Fibroblast of upper back skin (primary cell): ENCODE data around the gene SLIT3.

Experiments
- DNase-seq: peaks from one replicate; pipeline ENCODE4 v3.0.0-alpha.2; 2013

Gene SLIT3

DNA sequence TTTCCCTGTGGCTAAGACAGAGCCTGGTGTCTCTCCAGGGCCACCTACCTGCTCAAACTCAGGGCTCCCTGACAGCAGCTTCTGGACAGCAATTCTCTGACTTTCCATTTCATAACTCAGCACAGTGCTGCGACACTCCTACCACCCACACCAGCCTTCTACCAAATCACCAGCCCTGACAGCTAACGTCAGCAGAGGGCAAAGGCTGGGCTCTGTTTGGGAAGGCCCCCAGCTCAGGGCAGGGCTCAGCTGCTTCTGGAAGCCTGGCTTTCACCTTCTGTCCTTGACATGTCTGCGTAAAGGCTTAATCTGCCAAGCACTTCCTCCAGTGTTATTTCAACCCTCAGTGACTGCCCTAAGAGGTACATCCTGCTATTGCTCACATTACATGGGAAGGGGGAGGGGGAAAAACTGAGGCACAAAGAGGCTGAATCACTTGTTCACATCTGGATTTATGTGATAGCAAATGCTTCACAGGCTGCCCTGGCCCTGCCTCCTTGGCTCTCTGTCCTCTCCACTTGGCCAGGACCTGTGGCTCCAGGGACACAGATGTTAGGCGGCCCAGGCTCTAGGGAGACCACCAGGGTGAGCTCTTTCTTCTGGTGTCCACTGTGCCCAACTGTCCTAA lies 619.3 kb downstream of the SLIT3 start:
- DNase-seq, result peak; percentile 54

GRCh38 chr5:168680395-168680794 lies 620.5 kb downstream of the SLIT3 start:
- no peak for DNase-seq

- peak; percentile 73 for DNase-seq
Observed at GRCh38 chr5:168679515-168679920, 621.4 kb downstream of the SLIT3 start.

DNA sequence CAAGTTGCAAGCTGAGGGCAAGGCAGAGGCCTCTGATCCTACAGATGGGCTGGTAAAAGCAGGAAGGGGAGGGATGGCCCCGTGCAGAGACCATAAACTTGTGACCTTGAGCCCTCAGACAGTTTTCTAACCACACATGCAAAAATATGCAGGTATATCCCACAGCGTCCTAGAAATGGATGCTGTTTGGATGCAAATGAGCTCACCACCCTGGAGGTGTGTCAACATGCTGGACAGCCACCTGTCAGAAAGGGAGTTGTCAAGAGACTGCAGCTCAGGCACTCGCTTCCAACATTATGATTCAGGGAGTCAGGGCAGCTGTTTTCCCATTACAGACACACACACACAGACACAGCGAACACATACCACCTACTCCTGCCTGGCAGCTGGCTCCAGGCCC lies 624.4 kb downstream of the SLIT3 start:
- DNase-seq, result no peak

GRCh38 chr5:168675883-168676408 lies 625.0 kb downstream of the SLIT3 start:
- DNase-seq, result no peak

DNA sequence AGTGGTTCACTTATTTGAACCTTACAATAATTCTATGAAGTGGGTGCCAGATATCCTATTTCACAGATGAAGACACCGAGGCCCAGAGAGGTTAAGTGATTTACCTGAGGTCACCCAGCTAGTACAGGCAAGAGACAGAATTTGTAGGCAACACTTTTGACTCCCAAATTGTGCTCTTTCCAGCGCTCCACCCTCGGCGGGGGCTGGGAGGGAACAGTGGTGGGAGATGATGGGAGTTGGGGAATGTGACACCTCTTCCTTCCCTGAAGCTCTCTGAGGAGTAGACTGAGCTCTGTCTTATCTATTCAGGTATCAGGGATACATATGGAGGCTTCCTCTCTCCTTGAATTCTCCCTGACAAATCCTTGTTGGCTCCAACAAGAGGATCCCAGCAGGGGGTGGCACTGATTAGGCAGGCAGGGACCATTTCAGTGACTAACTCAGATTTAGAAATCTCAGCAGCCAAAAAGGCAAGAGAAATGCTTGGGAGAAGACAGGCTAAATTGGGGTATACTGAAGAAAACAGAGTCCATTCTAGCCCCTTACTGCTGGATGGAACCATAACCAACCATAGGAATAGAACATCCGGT lies 626.0 kb downstream of the SLIT3 start:
- no peak for DNase-seq

DNA sequence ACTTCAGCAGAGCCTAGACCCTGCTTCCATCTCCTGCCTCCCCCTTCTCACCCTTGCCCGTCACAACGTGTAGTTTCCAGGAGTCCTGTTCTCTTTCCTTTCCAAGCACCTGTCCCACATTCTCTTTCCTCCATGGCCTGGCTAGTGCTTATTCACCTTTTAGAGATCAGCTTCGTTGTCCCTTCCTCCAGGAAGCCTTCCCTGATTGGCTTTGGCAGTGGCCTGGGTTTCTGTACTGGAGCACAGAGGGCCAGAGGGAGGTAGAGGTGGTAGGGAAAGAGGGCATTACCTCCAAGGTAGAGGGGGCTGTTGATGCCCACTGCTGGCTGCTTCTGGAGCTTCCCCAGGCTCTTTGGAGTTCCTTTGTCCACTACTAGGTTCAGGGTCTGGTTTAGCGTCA lies 628.1 kb downstream of the SLIT3 start:
- no peak for DNase-seq

- DNase-seq, result no peak
Observed at GRCh38 chr5:168672016-168672415, 628.9 kb downstream of the SLIT3 start.

DNA sequence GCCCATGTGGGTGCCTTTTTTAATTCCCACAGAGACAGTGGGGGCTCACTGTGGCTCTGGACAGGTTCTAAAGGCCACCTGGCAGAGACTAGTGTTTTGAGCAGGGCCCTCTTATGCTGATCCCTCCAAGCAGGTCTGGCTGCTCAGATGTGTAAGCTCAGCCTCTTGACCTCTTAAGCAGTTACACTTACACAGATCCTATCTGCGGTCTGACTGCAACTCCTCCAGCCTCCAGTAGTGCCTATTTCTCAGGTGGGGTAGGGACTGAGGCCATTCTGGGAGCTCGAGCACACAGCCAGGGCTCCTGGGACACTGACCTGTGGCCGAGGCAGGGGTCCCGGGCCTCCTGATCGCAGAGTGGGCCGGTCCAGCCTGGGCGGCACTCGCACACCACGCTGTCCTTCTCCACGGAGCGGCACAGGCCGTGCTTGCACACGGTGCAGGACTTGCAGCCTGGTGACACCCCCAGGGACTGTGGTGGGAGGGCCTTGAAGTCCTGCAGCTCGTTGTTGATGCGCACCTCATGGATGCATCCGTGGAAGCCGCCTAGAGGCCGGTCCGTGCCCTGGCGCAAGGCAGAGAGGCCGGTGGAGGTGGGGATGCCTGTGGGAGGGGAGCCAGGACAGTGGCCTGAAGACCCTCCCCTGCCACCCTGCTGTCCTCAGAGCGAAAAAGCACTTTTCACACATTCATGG lies 629.9 kb downstream of the SLIT3 start:
- DNase-seq, result no peak

- DNase-seq, result no peak
Observed at GRCh38 chr5:168669668-168670378, 631.1 kb downstream of the SLIT3 start.

DNA sequence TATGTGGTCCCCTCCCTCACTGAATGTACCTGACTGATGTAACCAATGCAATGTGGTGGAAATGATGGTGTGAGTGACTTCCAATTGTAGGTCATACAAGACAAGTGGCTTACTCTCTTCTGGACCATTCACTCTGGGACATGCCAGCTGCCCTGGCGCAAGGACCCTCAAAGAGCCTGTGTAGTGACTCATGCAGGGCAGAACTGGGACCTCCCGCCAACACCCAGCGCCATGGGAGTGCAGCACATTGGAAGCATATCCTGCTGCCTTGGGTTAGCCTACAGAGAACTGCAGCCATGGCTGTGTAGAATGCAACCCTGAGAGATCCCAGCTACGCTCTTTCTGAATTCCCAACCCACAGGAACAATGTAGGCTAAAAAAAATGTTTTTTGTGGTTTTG lies 631.8 kb downstream of the SLIT3 start:
- DNase-seq, result no peak

- no peak for DNase-seq
Observed at GRCh38 chr5:168668078-168668477, 632.9 kb downstream of the SLIT3 start.

DNA sequence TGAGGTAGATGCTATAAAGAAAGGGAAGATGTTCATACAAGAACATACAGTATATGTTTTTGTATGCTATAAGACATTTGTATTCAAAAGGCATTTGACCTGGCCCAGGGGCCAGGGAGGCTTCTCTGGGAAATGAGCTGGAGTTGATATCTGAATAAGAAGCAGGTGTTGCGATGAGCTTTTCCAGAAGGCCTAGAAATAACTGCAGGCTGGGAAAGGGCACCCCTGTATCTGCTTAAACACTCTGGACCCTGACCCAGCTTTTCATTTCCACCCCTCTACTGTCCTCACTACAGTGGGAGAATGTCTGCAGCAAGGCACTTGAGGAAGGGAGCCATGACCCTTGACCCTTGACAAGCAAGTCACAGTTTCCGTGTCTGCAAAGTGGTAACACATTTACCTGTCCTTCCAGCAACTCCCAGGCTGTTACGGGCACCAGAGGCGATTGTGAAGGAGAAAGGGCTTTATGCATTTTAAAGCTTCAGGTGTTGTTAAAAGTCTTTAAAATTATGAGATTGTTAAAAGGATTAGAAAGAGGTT lies 633.6 kb downstream of the SLIT3 start:
- DNase-seq, result no peak

- no peak for DNase-seq
Observed at GRCh38 chr5:168666356-168666755, 634.6 kb downstream of the SLIT3 start.

DNA sequence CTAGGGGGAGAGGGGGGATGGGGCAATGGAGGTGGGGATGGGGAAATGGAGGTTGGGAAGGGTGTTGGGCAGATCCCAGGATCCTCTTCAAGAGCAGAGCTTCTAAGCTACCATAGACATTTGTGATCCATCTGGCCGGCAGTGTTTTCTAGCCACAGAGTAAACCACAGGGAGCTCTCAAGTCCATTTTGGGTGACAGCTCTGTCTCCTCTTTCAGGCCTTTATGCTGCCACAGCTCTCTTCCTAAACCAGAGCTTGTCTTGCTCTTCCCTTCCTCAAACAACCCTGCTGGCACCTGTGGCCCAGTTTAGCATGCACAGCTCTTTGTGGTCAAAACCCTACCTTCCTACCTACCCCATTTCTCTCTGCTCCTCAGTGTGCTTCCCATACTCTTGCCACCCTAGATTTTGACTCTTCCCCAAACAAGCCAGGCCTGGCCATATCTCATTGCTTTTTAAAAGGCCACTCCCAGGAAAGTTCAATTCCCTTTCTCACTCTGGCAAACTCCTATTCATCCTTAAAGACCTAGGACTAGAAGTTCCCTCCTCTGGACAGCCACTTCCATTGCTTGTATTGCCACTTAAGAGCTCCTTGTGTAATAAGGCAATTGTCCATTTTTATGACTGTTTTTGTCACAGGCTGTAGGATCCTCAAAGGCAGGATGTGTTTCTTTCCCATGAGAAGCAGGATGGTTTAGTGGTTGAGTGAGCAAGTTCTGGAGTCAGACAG lies 637.5 kb downstream of the SLIT3 start:
- no peak for DNase-seq

GRCh38 chr5:168661593-168662485 lies 639.1 kb downstream of the SLIT3 start:
- DNase-seq, result peak; percentile 29

GRCh38 chr5:168660691-168661090 lies 640.2 kb downstream of the SLIT3 start:
- no peak for DNase-seq

DNA sequence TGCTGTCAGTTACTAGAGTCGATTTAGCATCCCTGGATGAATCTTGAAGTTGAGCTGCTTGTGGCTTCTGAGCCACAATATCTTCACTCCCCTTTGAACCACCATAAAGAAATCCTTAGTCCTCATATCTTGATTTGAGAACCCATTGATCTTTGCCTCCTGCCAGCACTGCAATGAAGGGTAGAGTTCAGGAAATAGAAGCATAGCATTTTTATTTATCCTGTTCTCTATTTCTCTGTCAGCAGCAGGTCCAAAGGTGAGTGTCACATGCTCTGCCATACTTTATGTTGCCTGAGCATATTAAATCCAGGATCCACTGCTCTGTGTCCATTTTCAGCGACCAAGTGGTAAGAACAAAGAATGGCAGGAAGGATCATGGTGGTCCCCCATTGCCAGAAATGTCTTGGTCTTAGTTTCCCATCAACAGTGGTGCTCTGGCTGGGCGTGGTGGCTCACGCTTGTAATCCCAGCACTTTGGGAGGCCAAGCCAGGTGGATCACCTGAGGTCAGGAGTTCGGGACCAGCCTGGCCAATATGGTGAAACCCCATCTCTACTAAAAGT lies 641.6 kb downstream of the SLIT3 start:
- DNase-seq, result no peak

DNA sequence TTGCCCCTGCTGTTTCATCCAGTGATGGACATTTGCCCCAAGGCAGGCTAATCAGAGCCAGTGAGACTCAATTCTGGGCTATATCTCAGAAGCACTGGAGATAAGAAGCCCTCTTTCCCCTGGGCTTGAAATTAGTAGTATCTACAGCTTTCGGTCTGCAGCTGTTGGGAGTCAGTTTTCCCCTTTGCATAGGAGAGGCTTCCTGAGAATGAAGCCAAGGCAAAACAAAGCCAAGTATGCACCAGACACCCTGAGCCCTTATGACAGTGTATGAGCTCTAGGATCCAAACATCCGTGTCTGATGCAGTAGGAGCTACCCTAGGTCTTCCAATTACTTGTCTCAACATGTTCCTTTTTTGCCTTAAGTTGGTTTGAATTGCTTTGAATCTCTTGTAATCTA lies 642.5 kb downstream of the SLIT3 start:
- no peak for DNase-seq

- peak; percentile 74 for DNase-seq
Observed at GRCh38 chr5:168656633-168657032, 644.3 kb downstream of the SLIT3 start.

GRCh38 chr5:168655316-168655715 lies 645.6 kb downstream of the SLIT3 start:
- no peak for DNase-seq
